GM13977 (cell line): ENCODE data around the gene S100B.
A peak's percentile ranks its signal among the peaks of the same experiment; 100 is the strongest.
"Not testable (repeated sequence)": the region's sequence is repeated elsewhere in the genome, so short reads cannot be mapped to it uniquely, and the experiment has no call there.

ENCODE experiments used
- DNase-seq: peaks from one replicate; pipeline ENCODE4 v3.0.0; 2012; ENCODE audit warnings: low spot score
- in situ Hi-C: fragments of 300-500 bp; cut with MboI; formaldehyde crosslinking; loops from one replicate; pipeline ENCODE4 v1.12.0; 2022; ENCODE audit warnings: low sequenced_read_pairs, low pct_unique_long_range_greater_than_20kb, mixed read lengths, inconsistent platforms; ENCODE audit not compliant: unreplicated experiment
- TF ChIP-seq, protein P1 (sequence below): IDR thresholded peaks from 2 replicates; pipeline ENCODE4 v1.5.1; 2012; ENCODE audit warnings: mild to moderate bottlenecking, control low read depth; ENCODE audit not compliant: insufficient read depth; ENCODE audit errors: extremely low read depth, missing control alignments

Gene S100B

DNA sequence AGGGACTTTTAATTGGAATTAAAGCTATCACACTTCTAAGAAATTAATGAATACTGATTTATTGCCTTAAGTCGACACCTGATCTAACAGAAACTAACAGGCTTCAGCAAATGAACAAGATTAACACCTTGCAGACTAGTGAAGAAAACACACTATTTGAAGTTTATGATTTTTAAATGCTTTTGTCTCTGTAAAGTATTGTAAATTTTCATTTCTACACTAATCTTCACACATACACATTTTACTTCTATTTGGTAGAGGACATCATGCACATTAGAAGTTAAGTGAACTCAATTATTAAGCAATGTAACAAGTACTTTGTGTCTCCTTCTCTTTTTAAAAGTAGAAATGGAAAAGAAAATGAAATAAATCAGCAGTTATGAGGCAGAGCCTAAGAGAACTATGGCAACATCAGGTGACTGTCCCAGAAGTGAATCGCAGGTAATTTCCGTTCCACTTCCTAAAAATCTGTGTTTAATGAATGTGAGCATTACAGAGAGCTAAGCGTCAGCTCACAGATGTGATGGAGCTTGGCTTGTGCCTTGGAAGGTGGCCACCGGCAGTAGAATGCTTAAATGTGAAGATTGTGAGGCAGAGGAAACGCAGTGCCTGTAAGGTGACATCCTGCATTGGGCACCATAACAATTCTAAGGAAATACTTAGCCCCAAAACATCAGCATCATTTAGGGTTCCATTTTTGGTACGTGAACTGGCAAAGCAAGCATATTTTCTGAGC, 31.8 kb upstream of the S100B start:
- in situ Hi-C loops, result no loop called here
- no peak for DNase-seq
- TF ChIP-seq, protein P1, sequence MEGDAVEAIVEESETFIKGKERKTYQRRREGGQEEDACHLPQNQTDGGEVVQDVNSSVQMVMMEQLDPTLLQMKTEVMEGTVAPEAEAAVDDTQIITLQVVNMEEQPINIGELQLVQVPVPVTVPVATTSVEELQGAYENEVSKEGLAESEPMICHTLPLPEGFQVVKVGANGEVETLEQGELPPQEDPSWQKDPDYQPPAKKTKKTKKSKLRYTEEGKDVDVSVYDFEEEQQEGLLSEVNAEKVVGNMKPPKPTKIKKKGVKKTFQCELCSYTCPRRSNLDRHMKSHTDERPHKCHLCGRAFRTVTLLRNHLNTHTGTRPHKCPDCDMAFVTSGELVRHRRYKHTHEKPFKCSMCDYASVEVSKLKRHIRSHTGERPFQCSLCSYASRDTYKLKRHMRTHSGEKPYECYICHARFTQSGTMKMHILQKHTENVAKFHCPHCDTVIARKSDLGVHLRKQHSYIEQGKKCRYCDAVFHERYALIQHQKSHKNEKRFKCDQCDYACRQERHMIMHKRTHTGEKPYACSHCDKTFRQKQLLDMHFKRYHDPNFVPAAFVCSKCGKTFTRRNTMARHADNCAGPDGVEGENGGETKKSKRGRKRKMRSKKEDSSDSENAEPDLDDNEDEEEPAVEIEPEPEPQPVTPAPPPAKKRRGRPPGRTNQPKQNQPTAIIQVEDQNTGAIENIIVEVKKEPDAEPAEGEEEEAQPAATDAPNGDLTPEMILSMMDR, result no peak

GRCh38 chr21:46636181-46636512, 31.3 kb upstream of the S100B start:
- no peak for DNase-seq
- TF ChIP-seq, protein P1, result no peak
- in situ Hi-C loops, result no loop called here

- peak; percentile 100 for DNase-seq
- TF ChIP-seq, protein P1, result no peak
- in situ Hi-C loops, result no loop called here
Measured at GRCh38 chr21:46635324-46636180, 30.7 kb upstream of the S100B start, which contains the start of gene PRMT2. PRMT2 (plus strand) TSS chr21:46635674; CDS start chr21:46636952, 1,278 bp downstream.

DNA sequence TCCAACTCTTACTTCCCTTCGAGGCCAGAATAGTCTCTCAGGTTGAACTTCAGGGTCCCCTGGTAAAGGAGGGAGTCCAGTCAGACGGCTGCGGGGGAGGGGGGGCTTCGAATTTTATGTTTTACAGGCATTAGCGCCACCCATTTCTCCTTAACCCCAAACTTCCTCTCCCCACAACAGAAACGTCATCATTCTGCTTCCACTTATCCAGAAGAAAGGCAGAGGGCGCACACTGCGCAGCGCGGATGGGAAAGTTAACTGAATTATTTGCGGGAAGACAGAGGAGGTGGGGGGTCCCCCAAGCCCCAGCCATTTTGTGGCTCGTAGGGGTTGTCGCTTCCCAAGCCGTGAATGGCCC, 30.1 kb upstream of the S100B start:
- TF ChIP-seq, protein P1, result peak; percentile 22
- peak; percentile 48 for DNase-seq
- in situ Hi-C loops, result no loop called here

- in situ Hi-C loops, result no loop called here
- DNase-seq, result no peak
- TF ChIP-seq, protein P1, result no peak
Measured at GRCh38 chr21:46634427-46634826, 29.5 kb upstream of the S100B start.

- no peak for DNase-seq
- TF ChIP-seq, protein P1, result no peak
- in situ Hi-C loops, result no loop called here
Measured at GRCh38 chr21:46633566-46633965, 28.7 kb upstream of the S100B start.

- in situ Hi-C loops, DNase-seq: not testable (repeated sequence)
Measured at GRCh38 chr21:46630915-46631314, 26.0 kb upstream of the S100B start.
